Panc1 (cell line): ENCODE measurements around the gene FGFBP1.

Experiments
- POLR2AphosphoS5 ChIP-seq: IDR thresholded peaks from 2 replicates; pipeline ENCODE4 v1.6.1; 2012; ENCODE audit warnings: mild to moderate bottlenecking, low read depth, low read length, moderate library complexity
- REST ChIP-seq, 2 experiments: IDR thresholded peaks; 2 replicates each; pipeline ENCODE4 v1.6.1; 2011 to 2012; ENCODE audit warnings: low read depth in 2 of 2, control low read depth in 1 of 2, low read length in 1 of 2, mild to moderate bottlenecking in 1 of 2, moderate library complexity in 1 of 2; ENCODE audit not compliant: insufficient read depth in 1 of 2
- SIN3A ChIP-seq: IDR thresholded peaks from 2 replicates; pipeline ENCODE4 v1.6.1; 2012; ENCODE audit warnings: low read depth, mild to moderate bottlenecking, low read length, moderate library complexity, borderline replicate concordance; ENCODE audit not compliant: insufficient read depth
- TCF7L2 ChIP-seq: IDR thresholded peaks from 2 replicates; pipeline ENCODE4 v1.6.1; 2011; ENCODE audit warnings: mild to moderate bottlenecking, low read depth, low read length, inconsistent platforms
- TF ChIP-seq, protein P1 (sequence below): fragments of 450-650 bp; IDR thresholded peaks from 2 replicates; pipeline ENCODE4 v1.5.1; 2017; ENCODE audit warnings: mild to moderate bottlenecking

GRCh38 chr4:15917297-15917696, 21.2 kb downstream of the FGFBP1 start:
- TF ChIP-seq POLR2AphosphoS5, result no peak
- TF ChIP-seq, protein P1, sequence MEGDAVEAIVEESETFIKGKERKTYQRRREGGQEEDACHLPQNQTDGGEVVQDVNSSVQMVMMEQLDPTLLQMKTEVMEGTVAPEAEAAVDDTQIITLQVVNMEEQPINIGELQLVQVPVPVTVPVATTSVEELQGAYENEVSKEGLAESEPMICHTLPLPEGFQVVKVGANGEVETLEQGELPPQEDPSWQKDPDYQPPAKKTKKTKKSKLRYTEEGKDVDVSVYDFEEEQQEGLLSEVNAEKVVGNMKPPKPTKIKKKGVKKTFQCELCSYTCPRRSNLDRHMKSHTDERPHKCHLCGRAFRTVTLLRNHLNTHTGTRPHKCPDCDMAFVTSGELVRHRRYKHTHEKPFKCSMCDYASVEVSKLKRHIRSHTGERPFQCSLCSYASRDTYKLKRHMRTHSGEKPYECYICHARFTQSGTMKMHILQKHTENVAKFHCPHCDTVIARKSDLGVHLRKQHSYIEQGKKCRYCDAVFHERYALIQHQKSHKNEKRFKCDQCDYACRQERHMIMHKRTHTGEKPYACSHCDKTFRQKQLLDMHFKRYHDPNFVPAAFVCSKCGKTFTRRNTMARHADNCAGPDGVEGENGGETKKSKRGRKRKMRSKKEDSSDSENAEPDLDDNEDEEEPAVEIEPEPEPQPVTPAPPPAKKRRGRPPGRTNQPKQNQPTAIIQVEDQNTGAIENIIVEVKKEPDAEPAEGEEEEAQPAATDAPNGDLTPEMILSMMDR, result no peak
- no peak for TF ChIP-seq TCF7L2
- no peak for TF ChIP-seq REST (IDR thresholded peaks at IDR 0.05; ENCODE audit: insufficient read depth in 1 of 2, low read depth in 2 of 2, low read length in 1 of 2)
- TF ChIP-seq SIN3A, result no peak
